H9 (cell line): Measurements from ENCODE around the gene SERPINC1. TPM values are rescaled to one million over a fixed set of nuclear protein-coding genes. Genes with fewer than 3 reads are reported as not detected.
A peak's percentile ranks its signal among the peaks of the same experiment; 100 is the strongest.

Source experiments
- DNase-seq: peaks from one replicate; pipeline ENCODE4 v3.0.0-alpha.2; 2017
- H2AFZ ChIP-seq: one replicate; pipeline ENCODE4 v1.6.1; 2013; ENCODE audit warnings: mild to moderate bottlenecking, low read length, control low read depth, moderate library complexity
- H2AK5ac ChIP-seq: 2 replicates; pipeline ENCODE4 v1.6.1; 2013; ENCODE audit warnings: low read length, control low read depth, mixed read lengths; ENCODE audit not compliant: insufficient read length
- H2BK120ac ChIP-seq: one replicate; pipeline ENCODE4 v1.6.1; 2013; ENCODE audit warnings: low read depth, mild to moderate bottlenecking, low read length, control low read depth, inconsistent platforms; ENCODE audit not compliant: poor library complexity, severe bottlenecking
- H2BK12ac ChIP-seq: 2 replicates; pipeline ENCODE4 v1.6.1; 2013; ENCODE audit warnings: low read length, control low read depth, mixed read lengths, low read depth; ENCODE audit not compliant: insufficient read length
- H2BK15ac ChIP-seq: 2 replicates; pipeline ENCODE4 v1.6.1; 2013; ENCODE audit warnings: low read depth, low read length, control low read depth
- H2BK20ac ChIP-seq: one replicate; pipeline ENCODE4 v1.6.1; 2013; ENCODE audit warnings: low read depth, mild to moderate bottlenecking, low read length, control low read depth, inconsistent platforms; ENCODE audit not compliant: poor library complexity, severe bottlenecking
- H2BK5ac ChIP-seq: 2 replicates; pipeline ENCODE4 v1.6.1; 2013; ENCODE audit warnings: low read length, control low read depth, mixed read lengths; ENCODE audit not compliant: insufficient read length
- H3K14ac ChIP-seq: 2 replicates; pipeline ENCODE4 v1.6.1; 2013; ENCODE audit warnings: low read length, control low read depth; ENCODE audit not compliant: insufficient read depth
- H3K18ac ChIP-seq: 2 replicates; pipeline ENCODE4 v1.6.1; 2013; ENCODE audit warnings: low read depth, mild to moderate bottlenecking, mixed read lengths, low read length, control low read depth; ENCODE audit not compliant: insufficient read length
- H3K23ac ChIP-seq: 2 replicates; pipeline ENCODE4 v1.6.1; 2013; ENCODE audit warnings: low read length, control low read depth, mixed read lengths, low read depth; ENCODE audit not compliant: insufficient read length
- H3K23me2 ChIP-seq: 2 replicates; pipeline ENCODE4 v1.6.1; 2013; ENCODE audit warnings: low read depth, mild to moderate bottlenecking, mixed read lengths, low read length, control low read depth; ENCODE audit not compliant: insufficient read length, poor library complexity, severe bottlenecking
- H3K27ac ChIP-seq: 2 replicates; pipeline ENCODE4 v1.5.1; 2013; ENCODE audit warnings: low read length, control low read depth, mixed read lengths, low read depth; ENCODE audit not compliant: insufficient read length
- H3K27me3 ChIP-seq: 2 replicates; pipeline ENCODE4 v1.6.1; 2013; ENCODE audit warnings: low read length, control low read depth, inconsistent platforms; ENCODE audit not compliant: insufficient read depth
- H3K4ac ChIP-seq: 2 replicates; pipeline ENCODE4 v1.6.1; 2013; ENCODE audit warnings: low read depth, mild to moderate bottlenecking, control low read depth, inconsistent platforms, low read length, moderate library complexity
- H3K4me1 ChIP-seq: 2 replicates; pipeline ENCODE4 v1.6.1; 2013; ENCODE audit warnings: low read length, control low read depth, inconsistent platforms; ENCODE audit not compliant: insufficient read depth
- H3K4me2 ChIP-seq: 2 replicates; pipeline ENCODE4 v1.6.1; 2013; ENCODE audit warnings: low read length, control low read depth, mixed read lengths; ENCODE audit not compliant: insufficient read length, insufficient read depth
- H3K56ac ChIP-seq: 2 replicates; pipeline ENCODE4 v1.6.1; 2013; ENCODE audit warnings: low read depth, mild to moderate bottlenecking, mixed read lengths, low read length, control low read depth; ENCODE audit not compliant: insufficient read length
- H3K79me1 ChIP-seq: 2 replicates; pipeline ENCODE4 v1.6.1; 2013; ENCODE audit warnings: low read depth, mild to moderate bottlenecking, moderate library complexity, low read length, control low read depth, inconsistent platforms; ENCODE audit not compliant: insufficient read depth, poor library complexity, severe bottlenecking
- H3K79me2 ChIP-seq: 2 replicates; pipeline ENCODE4 v1.6.1; 2013; ENCODE audit warnings: low read length, control low read depth, inconsistent platforms; ENCODE audit not compliant: insufficient read depth
- H3K9ac ChIP-seq: 2 replicates; pipeline ENCODE4 v1.6.1; 2013; ENCODE audit warnings: low read length, control low read depth, mixed read lengths; ENCODE audit not compliant: insufficient read length; ENCODE audit errors: extremely low read depth
- H3K9me3 ChIP-seq: one replicate; pipeline ENCODE4 v1.6.1; 2013; ENCODE audit warnings: low read depth, low read length, inconsistent platforms; ENCODE audit not compliant: control insufficient read depth
- H3T11ph ChIP-seq: one replicate; pipeline ENCODE4 v1.6.1; 2013; ENCODE audit warnings: mild to moderate bottlenecking, low read length, control low read depth, inconsistent platforms
- H4K20me1 ChIP-seq: one replicate; pipeline ENCODE4 v1.6.1; 2013; ENCODE audit not compliant: control insufficient read depth, insufficient read length, insufficient read depth
- H4K5ac ChIP-seq: 2 replicates; pipeline ENCODE4 v1.6.1; 2013; ENCODE audit warnings: low read depth, mild to moderate bottlenecking, mixed read lengths, low read length, control low read depth; ENCODE audit not compliant: insufficient read length
- H4K8ac ChIP-seq: replicated peaks from 2 replicates; pipeline ENCODE4 v1.6.1; 2013; ENCODE audit warnings: low read length, control low read depth, mixed read lengths, low read depth; ENCODE audit not compliant: insufficient read length
- H4K91ac ChIP-seq: 2 replicates; pipeline ENCODE4 v1.6.1; 2013; ENCODE audit warnings: low read depth, mild to moderate bottlenecking, moderate library complexity, mixed read lengths, low read length, control low read depth; ENCODE audit not compliant: insufficient read length
- H3K27ac Mint-ChIP-seq, 3 experiments: 2 replicates in 2 of 3; 3 replicates in 1 of 3; pipeline ENCODE4 v1.8.0; 2020 to 2021; ENCODE audit warnings: mixed read lengths in 3 of 3, mild to moderate bottlenecking in 1 of 3, moderate library complexity in 1 of 3
- H3K27me3 Mint-ChIP-seq: 2 replicates; pipeline ENCODE4 v1.8.0; 2021; ENCODE audit warnings: low read depth, mild to moderate bottlenecking, moderate library complexity, mixed read lengths
- H3K36me3 Mint-ChIP-seq, 3 experiments: 2 replicates in 2 of 3; 3 replicates in 1 of 3; pipeline ENCODE4 v1.8.0; 2020 to 2021; ENCODE audit warnings: low read depth in 3 of 3, mixed read lengths in 3 of 3; ENCODE audit not compliant: insufficient read depth in 1 of 3
- H3K4me1 Mint-ChIP-seq, 2 experiments: 2 replicates each; pipeline ENCODE4 v1.8.0; 2020; ENCODE audit warnings: mixed read lengths in 2 of 2
- H3K4me3 Mint-ChIP-seq, 2 experiments: 2 replicates in 1 of 2; 3 replicates in 1 of 2; pipeline ENCODE4 v1.8.0; 2020 to 2021; ENCODE audit warnings: mild to moderate bottlenecking in 2 of 2, mixed read lengths in 2 of 2, moderate library complexity in 1 of 2
- H3K9me3 Mint-ChIP-seq, 2 experiments: 2 replicates in 1 of 2; 3 replicates in 1 of 2; pipeline ENCODE4 v1.8.0; 2020; ENCODE audit warnings: mild to moderate bottlenecking in 2 of 2, mixed read lengths in 2 of 2, moderate library complexity in 1 of 2
- CTCF ChIP-seq: fragments of 200-600 bp; sonication (generic); conservative IDR thresholded peaks from 3 replicates; pipeline ENCODE4 v1.8.0; 2021; ENCODE audit warnings: antibody characterized with exemption, mild to moderate bottlenecking
- WGBS: extraction: QIAGEN DNeasy Blood & Tissue Kit; methylation state at CpG from one replicate; pipeline ENCODE4 v1.1.7; 2013; ENCODE audit warnings: missing lambda C conversion rate, low lambda C conversion rate, mixed read lengths; ENCODE audit not compliant: insufficient read length; ENCODE audit errors: extremely low coverage; 5-methylcytosine and 5-hydroxymethylcytosine counted together
- total RNA-seq: library from RNA; stranded (reverse); gene quantifications from 2 replicates; pipeline ENCODE4 v1.2.1, GENCODE V29; 2021

The SERPINC1 gene
- total RNA-seq, 1 experiment from 2014 or later: not detected

GRCh38 chr1:173886746-173887611, 30.1 kb downstream of the SERPINC1 start:
- WGBS: no CpG with 5 or more reads among the region's 4 CpGs
- Histone ChIP-seq H3K9ac (no peak overlapping the region), H3K23ac (no peak overlapping the region), H2BK20ac (no peak overlapping the region), H3K27ac (no peak overlapping the region), H3T11ph (no peak overlapping the region), H3K23me2 (no peaks in the 10 kb centered on the region), H3K79me1 (no peaks in the 10 kb centered on the region), H2BK5ac (no peak overlapping the region), H4K20me1 (no peaks in the 10 kb centered on the region), H3K4me2 (no peak overlapping the region), H3K79me2 (no peaks in the 10 kb centered on the region; the same call in 1 of the 2 replicates), H2BK15ac (no peak overlapping the region), H2BK12ac (no peak overlapping the region), H3K4me1 (peaks cover 6% of the 10 kb centered on the region; the same call in 1 of the 2 replicates), H3K27me3 (no peaks in the 10 kb centered on the region), H3K9me3 (no peaks in the 10 kb centered on the region), H4K5ac (no peak overlapping the region), H4K8ac (no peak overlapping the region), H4K91ac (no peak overlapping the region), H2AK5ac (no peak overlapping the region), H3K18ac (no peak overlapping the region), H3K14ac (no peak overlapping the region), H2BK120ac (no peak overlapping the region), H3K56ac (no peak overlapping the region), H3K4ac (no peak overlapping the region), H2AFZ (no peak overlapping the region)
- Mint-ChIP-seq H3K36me3 (peaks cover 10 to 19% (median 13%) of the 10 kb centered on the region in 3 experiments; a peak in 6 of 7 replicates), H3K9me3 (no peaks in the 10 kb centered on the region), H3K27ac (peak overlapping the region in 1 of 3 experiments; percentile 61; a peak in 2 of 7 replicates), H3K4me1 (peaks cover 16 to 20% of the 10 kb centered on the region in 2 experiments), H3K27me3 (no peaks in the 10 kb centered on the region), H3K4me3 (no peak overlapping the region)
- no peak for TF ChIP-seq CTCF
- no peak for DNase-seq
